GF-D8 (cell line): Measurements from ENCODE around the gene KIRREL1.

Source experiments
- DNase-seq: peaks from one replicate; lab custom pipeline; 2025; lab: John Stamatoyannopoulos, UW

Gene KIRREL1

DNA sequence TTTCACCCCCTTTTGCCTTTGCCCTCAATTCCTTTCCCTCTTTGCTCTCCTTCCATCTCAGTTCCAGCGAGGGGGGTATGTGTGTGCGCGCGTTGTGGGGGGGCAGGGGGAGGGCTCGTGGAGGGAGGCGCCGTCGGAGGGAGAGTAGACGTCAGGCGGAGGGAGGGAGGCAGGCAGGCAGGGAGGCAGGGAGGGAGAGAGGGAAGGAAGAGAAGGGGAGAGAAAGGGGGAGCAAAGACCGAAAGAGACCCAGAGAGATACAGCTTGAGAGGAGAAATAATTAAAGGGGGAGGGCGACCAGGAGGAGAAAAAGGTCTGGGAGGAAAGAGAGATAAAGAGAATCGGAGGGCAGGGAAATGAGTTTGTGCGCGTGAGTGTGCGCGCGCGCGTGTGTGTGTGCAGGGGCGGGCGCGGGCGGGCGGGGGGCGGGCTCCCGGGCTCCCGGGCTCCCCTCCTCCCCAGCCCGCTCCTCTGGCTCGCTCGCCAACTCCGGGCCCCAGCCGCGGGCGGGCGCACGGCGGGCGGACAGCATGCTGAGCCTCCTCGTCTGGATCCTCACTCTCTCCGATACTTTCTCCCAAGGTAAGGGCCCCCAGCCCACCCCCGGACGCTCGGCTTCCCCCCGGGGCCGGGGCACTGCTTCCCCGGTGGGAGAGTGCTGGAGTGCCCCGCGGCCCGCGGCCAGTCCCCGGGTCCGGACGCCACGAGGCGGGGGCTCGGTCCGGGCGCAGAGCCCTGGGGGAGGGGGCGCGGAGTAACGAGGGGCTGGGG is at the start of gene KIRREL1:
KIRREL1 (plus strand) TSS at position 499 of the 771 bp plus-strand sequence; CDS start at position 531, 32 bp downstream.
- DNase-seq: no peak

- DNase-seq: no peak
Measured at GRCh38 chr1:157944663-157945280, 48.7 kb upstream of the KIRREL1 start.

GRCh38 chr1:157948312-157949073 is 45.0 kb upstream of the KIRREL1 start:
- DNase-seq: no peak

DNA sequence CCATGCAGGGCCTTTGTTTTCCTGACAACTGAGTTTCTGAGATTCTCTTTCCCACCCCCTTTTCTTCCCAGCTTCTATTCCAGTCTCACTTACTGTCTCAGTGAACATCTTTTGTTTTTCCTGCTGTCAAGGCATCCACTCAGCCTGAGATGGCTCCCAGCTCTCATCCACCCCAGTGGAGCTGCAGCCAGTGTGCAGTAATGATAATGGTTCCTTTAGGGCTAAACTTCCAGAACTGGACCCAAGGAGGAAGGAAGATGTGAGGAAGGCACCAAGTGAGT is 44.4 kb upstream of the KIRREL1 start:
- DNase-seq: no peak

GRCh38 chr1:157951230-157951629 is 42.2 kb upstream of the KIRREL1 start:
- DNase-seq: no peak

DNA sequence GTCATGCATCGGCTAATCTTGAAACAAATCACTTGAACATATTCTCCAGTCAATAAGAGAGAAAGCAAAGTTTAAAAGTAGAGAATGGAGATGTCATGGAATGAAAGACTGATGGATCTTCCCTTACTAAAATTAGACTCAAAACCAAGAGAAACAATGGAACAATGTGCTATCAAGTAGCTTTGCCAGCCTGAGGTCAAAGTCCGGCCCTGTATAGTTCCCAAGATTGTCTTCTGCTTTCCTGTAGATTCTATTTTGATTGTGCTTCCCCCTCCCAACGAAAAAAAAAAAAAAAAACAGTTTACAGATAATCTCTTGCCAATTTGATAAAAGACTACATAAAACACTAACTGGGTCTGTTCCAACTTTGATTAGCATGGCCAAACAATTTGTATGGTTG is 40.8 kb upstream of the KIRREL1 start:
- no peak for DNase-seq

GRCh38 chr1:157955221-157955620 is 38.2 kb upstream of the KIRREL1 start:
- DNase-seq: no peak

DNA sequence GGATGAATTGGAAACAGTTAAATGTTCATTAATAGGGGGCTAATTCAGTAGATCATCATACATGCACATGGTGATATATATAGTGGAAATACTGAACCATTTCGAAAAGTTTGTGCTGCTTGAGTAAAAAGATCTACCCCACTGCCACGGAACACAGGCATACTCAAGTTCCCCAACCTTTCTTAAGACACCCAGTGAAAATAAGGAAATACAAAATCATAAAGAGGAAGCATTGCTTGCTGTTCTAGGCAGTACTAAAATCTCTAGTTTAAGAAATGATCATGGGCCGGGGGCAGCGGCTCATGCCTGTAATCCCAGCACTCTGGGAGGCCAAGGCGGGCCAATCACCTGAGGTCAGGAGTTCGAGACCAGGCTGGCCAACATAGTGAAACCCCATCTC is 37.6 kb upstream of the KIRREL1 start:
- no peak for DNase-seq

DNA sequence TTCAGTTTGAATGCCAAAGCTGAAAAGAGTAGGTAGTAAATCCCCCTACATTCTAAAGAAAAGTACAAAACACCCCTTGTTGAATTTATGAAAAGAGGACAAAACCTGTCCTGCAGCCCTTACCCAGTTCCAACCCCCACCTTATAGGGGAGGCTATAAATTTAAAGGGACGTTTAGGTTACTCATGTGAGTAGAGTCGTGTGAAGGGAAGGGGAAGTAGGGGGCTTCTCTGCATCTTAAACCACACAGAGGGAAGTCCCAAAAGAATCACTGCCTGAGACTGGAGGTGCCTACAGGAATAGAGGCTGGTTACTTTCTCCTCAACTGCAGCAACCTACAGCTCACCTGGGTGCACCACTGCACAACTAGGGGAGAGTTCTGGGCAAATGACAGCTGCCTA is 36.7 kb upstream of the KIRREL1 start:
- no peak for DNase-seq

DNA sequence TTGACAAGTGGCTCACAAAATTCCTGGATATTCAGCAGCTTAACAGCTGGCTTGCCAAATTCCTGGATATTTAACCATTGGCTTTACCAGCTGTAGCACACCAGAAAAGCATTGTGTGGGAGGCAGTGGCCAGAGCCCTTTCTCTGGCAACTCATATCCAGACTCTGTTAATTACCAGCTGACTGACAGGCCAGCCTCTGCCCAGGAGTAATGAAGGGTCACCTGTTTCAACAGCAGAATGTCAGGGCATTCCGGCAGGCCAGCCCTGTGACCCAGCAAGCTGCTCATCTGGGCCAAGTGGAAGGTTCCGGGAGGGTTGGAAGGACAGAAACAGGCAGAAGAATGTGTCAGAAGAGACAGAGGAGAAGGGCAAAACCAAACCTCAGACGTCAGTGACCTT is 35.2 kb upstream of the KIRREL1 start:
- DNase-seq: no peak

DNA sequence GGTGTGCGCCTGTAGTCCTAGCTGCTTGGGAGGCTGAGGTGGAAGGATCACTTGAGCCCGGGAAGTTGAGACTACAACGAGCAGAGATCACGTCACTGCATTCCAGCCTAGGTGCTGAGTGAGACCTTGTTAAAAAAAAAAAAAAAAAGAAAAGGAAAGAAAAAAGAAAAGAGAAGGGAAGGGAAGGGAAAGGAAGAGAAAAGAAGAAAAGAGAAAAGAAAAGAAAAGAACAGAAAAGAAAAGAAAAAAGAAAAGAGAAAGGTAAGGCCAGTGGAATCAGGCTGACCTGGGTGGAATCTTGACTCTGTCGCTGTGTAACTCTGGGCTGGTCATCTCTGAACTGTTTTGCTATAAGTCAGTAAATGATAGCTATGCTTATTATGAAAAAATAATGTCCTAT is 33.7 kb upstream of the KIRREL1 start:
- DNase-seq: no peak

DNA sequence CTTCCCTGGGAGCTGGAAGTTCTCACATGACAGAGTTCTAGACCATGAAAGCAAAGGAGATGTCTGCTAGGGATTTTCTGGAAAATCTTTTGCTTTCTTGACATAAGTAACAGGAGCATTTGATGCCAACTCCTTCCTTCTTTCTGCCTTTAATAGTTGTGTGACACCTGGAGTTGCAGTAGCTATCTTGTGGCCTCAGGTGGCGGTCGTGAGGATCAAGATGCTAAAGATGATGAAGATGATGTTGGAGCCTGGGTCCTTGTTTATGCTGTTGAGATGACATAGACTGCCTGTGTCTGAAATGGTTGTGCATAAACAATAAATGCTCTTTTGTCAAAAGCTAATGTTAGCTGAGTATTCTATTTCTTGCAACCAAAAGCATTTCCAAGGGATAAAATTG is 32.7 kb upstream of the KIRREL1 start:
- no peak for DNase-seq

DNA sequence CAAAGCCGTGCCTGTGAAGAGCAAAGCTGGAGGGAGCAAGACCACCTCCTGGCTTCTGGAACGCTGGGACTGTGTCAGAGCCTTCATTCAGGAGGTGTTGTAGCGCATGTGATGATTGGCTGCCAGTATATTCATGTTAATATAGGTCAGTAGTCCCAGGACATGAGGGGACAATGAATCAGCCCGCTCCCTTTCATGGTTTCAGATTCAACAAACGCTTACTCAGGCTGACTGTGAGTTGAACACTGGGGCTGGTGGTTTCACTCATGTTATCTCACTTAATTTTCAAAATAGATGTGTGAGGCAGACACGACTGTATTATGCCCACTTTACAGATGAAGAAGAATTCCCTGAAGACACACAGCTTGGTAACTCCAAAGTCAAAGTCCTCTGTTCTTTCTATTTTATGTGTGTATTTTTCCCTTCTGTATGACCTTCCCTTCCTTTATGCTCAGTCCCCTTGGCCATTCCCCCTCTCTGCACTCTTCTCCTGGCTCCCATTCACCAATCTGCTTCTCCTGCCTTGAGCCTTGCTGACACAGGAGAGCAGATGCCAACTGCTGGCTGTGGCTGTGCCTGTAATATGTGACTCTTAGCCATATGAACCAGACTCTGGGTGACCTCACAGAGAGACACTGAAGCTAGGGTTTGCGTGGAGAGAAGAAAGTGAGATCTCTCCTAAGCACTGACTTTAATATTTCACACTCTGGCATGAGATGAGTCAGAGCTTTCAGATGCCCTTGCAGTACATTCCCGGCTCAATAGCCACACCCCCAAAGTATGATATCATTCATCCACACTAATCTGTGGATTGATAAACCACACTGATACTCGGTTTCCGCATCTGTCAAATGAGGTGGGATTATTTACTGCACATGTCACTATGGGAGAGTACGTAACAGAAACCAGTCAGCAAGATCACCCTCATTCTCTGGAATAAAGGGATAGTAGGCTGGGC is 31.4 kb upstream of the KIRREL1 start:
- DNase-seq: no peak

GRCh38 chr1:157963713-157964112 is 29.7 kb upstream of the KIRREL1 start:
- DNase-seq: no peak

DNA sequence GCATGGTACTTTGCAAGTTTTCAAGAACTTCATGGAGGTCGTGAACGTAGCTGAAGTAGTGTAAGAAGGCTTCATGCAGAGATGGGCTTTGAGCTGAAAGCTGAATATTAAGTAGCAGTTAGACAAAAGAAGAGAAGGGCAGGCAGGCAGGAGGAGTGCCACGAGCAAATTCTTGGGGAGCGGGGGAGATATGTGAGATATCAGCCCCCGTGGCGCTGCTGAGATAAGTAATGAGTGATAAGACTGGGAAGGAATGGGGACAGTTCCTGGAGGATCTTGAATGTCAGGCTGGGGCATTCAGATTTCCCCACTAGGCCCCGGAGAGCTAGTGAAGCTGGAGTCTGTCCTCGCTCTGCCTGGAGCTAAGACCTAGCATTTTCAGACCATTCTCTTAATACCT is 27.9 kb upstream of the KIRREL1 start:
- DNase-seq: no peak

DNA sequence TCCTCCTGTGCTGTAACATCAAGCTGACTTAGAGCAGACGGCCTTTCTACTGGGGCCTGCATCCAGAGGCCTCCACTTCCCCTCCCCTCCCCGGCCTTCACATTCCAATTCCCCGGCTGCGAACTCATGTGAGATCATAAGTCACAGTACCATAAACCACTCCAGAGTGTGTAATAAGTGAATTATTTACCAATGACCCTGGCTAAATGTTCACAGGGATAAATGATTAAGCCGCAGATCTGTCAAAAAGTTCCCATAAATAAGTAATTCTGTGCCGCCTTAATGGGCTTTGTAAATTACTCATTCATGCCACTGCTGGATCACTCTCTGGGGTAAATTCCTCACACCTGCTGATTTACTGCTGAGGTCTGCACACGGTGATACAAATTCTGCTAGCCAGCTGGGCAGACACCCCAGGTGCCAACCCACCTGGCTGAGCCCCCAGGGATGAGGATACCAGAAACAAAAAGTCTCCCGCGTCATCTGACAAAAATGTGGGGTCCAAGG is 27.4 kb upstream of the KIRREL1 start:
- no peak for DNase-seq

GRCh38 chr1:157967205-157967604 is 26.2 kb upstream of the KIRREL1 start:
- DNase-seq: no peak

- no peak for DNase-seq
Measured at GRCh38 chr1:157968508-157968907, 24.9 kb upstream of the KIRREL1 start.

- no peak for DNase-seq
Measured at GRCh38 chr1:157968946-157969345, 24.5 kb upstream of the KIRREL1 start.

DNA sequence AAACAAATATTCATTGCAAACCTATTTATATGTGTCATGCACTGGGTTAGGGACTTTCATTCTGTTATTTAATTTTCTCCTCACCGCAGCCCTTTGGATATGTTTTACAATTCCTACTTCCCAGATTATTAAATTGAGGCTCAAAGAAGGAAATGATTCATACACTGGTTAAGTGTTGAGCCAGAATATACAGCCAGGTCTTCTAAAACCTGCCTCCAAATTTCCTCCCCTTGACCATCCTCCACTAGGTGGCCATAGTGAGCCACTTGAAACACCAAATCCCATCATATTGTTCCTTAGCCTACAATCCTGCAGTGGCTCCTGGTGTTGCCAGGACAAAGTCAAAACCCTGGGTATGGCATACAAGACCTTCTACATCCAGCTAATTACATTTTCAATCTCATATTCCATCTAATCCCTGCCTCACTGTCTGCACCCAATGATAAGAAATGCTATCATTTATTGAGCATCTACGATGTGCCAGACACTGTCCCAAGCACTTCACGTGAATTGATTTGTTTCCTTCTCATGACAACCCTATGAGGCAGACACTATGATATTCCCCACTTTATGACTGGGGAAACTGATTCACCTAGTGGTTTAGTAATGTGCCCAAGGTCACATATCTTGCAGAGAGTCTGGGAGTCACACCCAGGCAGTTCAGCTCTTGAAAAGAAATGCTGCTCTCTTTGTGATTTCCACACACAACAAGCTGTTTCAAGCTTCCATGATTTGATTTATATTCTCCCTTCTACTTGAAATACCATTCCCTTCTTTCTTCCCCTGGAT is 23.6 kb upstream of the KIRREL1 start:
- no peak for DNase-seq

- DNase-seq: no peak
Measured at GRCh38 chr1:157971769-157972168, 21.7 kb upstream of the KIRREL1 start.
